Mucosa of stomach (tissue), 1 donor: ENCODE data around the gene H2AZ2.

Source experiments
- H3K27me3 ChIP-seq: one replicate; pipeline ENCODE4 v1.7.0; 2013; ENCODE audit warnings: mild to moderate bottlenecking, low read length; ENCODE audit not compliant: control insufficient read depth, insufficient read depth
- H3K36me3 ChIP-seq: one replicate; pipeline ENCODE4 v1.7.0; 2013; ENCODE audit warnings: low read length; ENCODE audit not compliant: control insufficient read depth, insufficient read depth
- H3K4me1 ChIP-seq: one replicate; pipeline ENCODE4 v1.7.0; 2013; ENCODE audit warnings: mild to moderate bottlenecking, low read length; ENCODE audit not compliant: control insufficient read depth, insufficient read depth
- H3K4me3 ChIP-seq: one replicate; pipeline ENCODE4 v1.7.0; 2013; ENCODE audit warnings: low read length
- H3K9ac ChIP-seq: one replicate; pipeline ENCODE4 v1.7.0; 2013; ENCODE audit warnings: mild to moderate bottlenecking, low read length, moderate library complexity
- H3K9me3 ChIP-seq: one replicate; pipeline ENCODE4 v1.7.0; 2013; ENCODE audit warnings: mild to moderate bottlenecking, low read length, moderate library complexity; ENCODE audit not compliant: control insufficient read depth
- donor health status: Pancreatic carcinoma.

Gene H2AZ2

GRCh38 chr7:44847920-44848634, at the start of gene H2AZ2:
H2AZ2 (minus strand) TSS chr7:44848087; CDS start chr7:44847971, 116 bp downstream.
- H3K36me3 ChIP-seq: no peaks in the 10 kb centered on the region
- no peaks in the 10 kb centered on the region for H3K9me3 ChIP-seq
- no peaks in the 10 kb centered on the region for H3K4me1 ChIP-seq
- H3K4me3 ChIP-seq: peak within 1 kb of the TSS; percentile 87
- no peaks in the 10 kb centered on the region for H3K27me3 ChIP-seq
- H3K9ac ChIP-seq: peak within 1 kb of the TSS; percentile 92

- no peaks in the 10 kb centered on the region for H3K4me1 ChIP-seq
- H3K36me3 ChIP-seq: no peaks in the 10 kb centered on the region
- H3K9me3 ChIP-seq: no peaks in the 10 kb centered on the region
- no peak overlapping the region for H3K4me3 ChIP-seq
- no peak overlapping the region for H3K9ac ChIP-seq
- H3K27me3 ChIP-seq: no peaks in the 10 kb centered on the region
These were observed 49.4 kb upstream of the H2AZ2 start for GRCh38 chr7:44897309-44897708.

GRCh38 chr7:44894888-44895580, 47.1 kb upstream of the H2AZ2 start:
- H3K4me1 ChIP-seq: no peaks in the 10 kb centered on the region

GRCh38 chr7:44893710-44894234, 45.9 kb upstream of the H2AZ2 start:
- H3K4me1 ChIP-seq: no peaks in the 10 kb centered on the region
- H3K36me3 ChIP-seq: no peaks in the 10 kb centered on the region

More at GRCh38 chr7:44894888-44895580, 47.1 kb upstream of the H2AZ2 start:
- Histone ChIP-seq H3K9ac (no peak overlapping the region), H3K4me3 (no peak overlapping the region), H3K27me3 (no peaks in the 10 kb centered on the region), H3K9me3 (no peaks in the 10 kb centered on the region), H3K36me3 (no peaks in the 10 kb centered on the region)

GRCh38 chr7:44891791-44892190, 43.9 kb upstream of the H2AZ2 start:
- no peak overlapping the region for H3K4me3 ChIP-seq
- no peak overlapping the region for H3K9ac ChIP-seq
- no peaks in the 10 kb centered on the region for H3K36me3 ChIP-seq
- H3K9me3 ChIP-seq: no peaks in the 10 kb centered on the region
- no peaks in the 10 kb centered on the region for H3K27me3 ChIP-seq
- H3K4me1 ChIP-seq: no peaks in the 10 kb centered on the region

More at GRCh38 chr7:44893710-44894234, 45.9 kb upstream of the H2AZ2 start:
- Histone ChIP-seq H3K9me3 (no peaks in the 10 kb centered on the region), H3K27me3 (no peaks in the 10 kb centered on the region), H3K4me3 (no peak overlapping the region), H3K9ac (no peak overlapping the region)

GRCh38 chr7:44891372-44891771, 43.5 kb upstream of the H2AZ2 start:
- no peak overlapping the region for H3K9ac ChIP-seq
- peaks cover 3% of the 10 kb centered on the region for H3K4me1 ChIP-seq
- H3K4me3 ChIP-seq: no peak overlapping the region
- no peaks in the 10 kb centered on the region for H3K27me3 ChIP-seq
- H3K36me3 ChIP-seq: no peaks in the 10 kb centered on the region
- no peaks in the 10 kb centered on the region for H3K9me3 ChIP-seq

- Histone ChIP-seq H3K36me3 (no peaks in the 10 kb centered on the region), H3K4me3 (no peak overlapping the region), H3K4me1 (peaks cover 10% of the 10 kb centered on the region), H3K9ac (no peak overlapping the region), H3K9me3 (no peaks in the 10 kb centered on the region), H3K27me3 (no peaks in the 10 kb centered on the region)
These were observed 41.3 kb upstream of the H2AZ2 start for GRCh38 chr7:44889086-44889781.

- H3K27me3 ChIP-seq: no peaks in the 10 kb centered on the region
- no peak overlapping the region for H3K9ac ChIP-seq
- peaks cover 26% of the 10 kb centered on the region for H3K4me1 ChIP-seq
- no peaks in the 10 kb centered on the region for H3K9me3 ChIP-seq
- no peaks in the 10 kb centered on the region for H3K36me3 ChIP-seq
- no peak overlapping the region for H3K4me3 ChIP-seq
These were observed 39.4 kb upstream of the H2AZ2 start for GRCh38 chr7:44887293-44887692.

- H3K4me1 ChIP-seq: peaks cover 39% of the 10 kb centered on the region
- peak within 1 kb of the TSS; percentile 56 for H3K4me3 ChIP-seq
- peak within 1 kb of the TSS; percentile 92 for H3K9ac ChIP-seq
These were observed 37.8 kb upstream of the H2AZ2 start, which contains the start of gene PURB for GRCh38 chr7:44885394-44886317. PURB (minus strand) TSS chr7:44885530; CDS start chr7:44885348, 182 bp downstream.

GRCh38 chr7:44884621-44885393, 36.9 kb upstream of the H2AZ2 start:
- peaks cover 44% of the 10 kb centered on the region for H3K4me1 ChIP-seq
- H3K36me3 ChIP-seq: no peaks in the 10 kb centered on the region
- peak overlapping the region; percentile 66 for H3K9ac ChIP-seq
- H3K27me3 ChIP-seq: no peaks in the 10 kb centered on the region
- no peaks in the 10 kb centered on the region for H3K9me3 ChIP-seq
- H3K4me3 ChIP-seq: peak overlapping the region; percentile 52

More at GRCh38 chr7:44885394-44886317, 37.8 kb upstream of the H2AZ2 start, which contains the start of gene PURB:
- Histone ChIP-seq H3K9me3 (no peaks in the 10 kb centered on the region), H3K27me3 (no peaks in the 10 kb centered on the region), H3K36me3 (no peaks in the 10 kb centered on the region)
